DND-41 (cell line): ENCODE measurements around the gene CLDN7.

ENCODE experiments used
- ATAC-seq: fragments of 200-7000 bp; cut with Tn5 transposase; 3 replicates; pipeline ENCODE4 v1.9.1; 2021; ENCODE audit warnings: low read depth; ENCODE audit not compliant: insufficient read depth
- DNase-seq: peaks from one replicate; pipeline ENCODE4 v3.0.0-alpha.2; 2020
- H2AFZ ChIP-seq: 2 replicates; pipeline ENCODE4 v1.6.0; 2012; ENCODE audit warnings: low read depth, low read length
- H3K27ac ChIP-seq: 2 replicates; pipeline ENCODE4 v1.5.1; 2012; ENCODE audit warnings: low read length, inconsistent platforms
- H3K27me3 ChIP-seq: fragments of 200-600 bp; sonication (generic); 2 replicates; pipeline ENCODE4 v1.6.0; 2012; ENCODE audit warnings: low read length, mild to moderate bottlenecking, inconsistent platforms; ENCODE audit not compliant: insufficient read depth, poor library complexity
- H3K36me3 ChIP-seq: 2 replicates; pipeline ENCODE4 v1.5.1; 2012; ENCODE audit warnings: low read length, inconsistent platforms; ENCODE audit not compliant: insufficient read depth
- H3K4me1 ChIP-seq: 2 replicates; pipeline ENCODE4 v1.5.1; 2012; ENCODE audit warnings: mild to moderate bottlenecking, low read length; ENCODE audit not compliant: insufficient read depth
- H3K4me2 ChIP-seq: 2 replicates; pipeline ENCODE4 v1.6.0; 2012; ENCODE audit warnings: mild to moderate bottlenecking, moderate library complexity, low read length, inconsistent platforms; ENCODE audit not compliant: insufficient read depth
- H3K4me3 ChIP-seq, 2 experiments: fragments of 200-600 bp in 1 of 2; shearing (Covaris generic) in 1 of 2; 2 replicates each; pipeline ENCODE4 v1.5.1; 2012 to 2016; ENCODE audit warnings: inconsistent platforms in 2 of 2, low read length in 2 of 2, mild to moderate bottlenecking in 2 of 2, low read depth in 1 of 2, moderate library complexity in 1 of 2
- H3K79me2 ChIP-seq: 2 replicates; pipeline ENCODE4 v1.6.0; 2012; ENCODE audit warnings: low read length, inconsistent platforms; ENCODE audit not compliant: insufficient read depth
- H3K9ac ChIP-seq: 2 replicates; pipeline ENCODE4 v1.6.0; 2012; ENCODE audit warnings: low read depth, mild to moderate bottlenecking, inconsistent platforms, low read length, moderate library complexity
- H3K9me3 ChIP-seq: 2 replicates; pipeline ENCODE4 v1.5.1; 2012; ENCODE audit warnings: low read length, moderate library complexity, mild to moderate bottlenecking, inconsistent platforms; ENCODE audit not compliant: insufficient read depth, severe bottlenecking
- H4K20me1 ChIP-seq: 2 replicates; pipeline ENCODE4 v1.6.0; 2012; ENCODE audit warnings: low read length; ENCODE audit not compliant: insufficient read depth
- EZH2 ChIP-seq: IDR thresholded peaks from 3 replicates; pipeline ENCODE4 v1.6.1; 2012; ENCODE audit warnings: borderline replicate concordance, low read depth, mild to moderate bottlenecking, moderate library complexity, low read length, inconsistent platforms; ENCODE audit not compliant: severe bottlenecking
- TF ChIP-seq, protein P1 (sequence below): IDR thresholded peaks from 2 replicates; pipeline ENCODE4 v1.5.1; 2012; ENCODE audit warnings: borderline replicate concordance, low read length, moderate library complexity, mild to moderate bottlenecking; ENCODE audit not compliant: poor library complexity, severe bottlenecking; ENCODE audit errors: extremely low read depth

Gene CLDN7

DNA sequence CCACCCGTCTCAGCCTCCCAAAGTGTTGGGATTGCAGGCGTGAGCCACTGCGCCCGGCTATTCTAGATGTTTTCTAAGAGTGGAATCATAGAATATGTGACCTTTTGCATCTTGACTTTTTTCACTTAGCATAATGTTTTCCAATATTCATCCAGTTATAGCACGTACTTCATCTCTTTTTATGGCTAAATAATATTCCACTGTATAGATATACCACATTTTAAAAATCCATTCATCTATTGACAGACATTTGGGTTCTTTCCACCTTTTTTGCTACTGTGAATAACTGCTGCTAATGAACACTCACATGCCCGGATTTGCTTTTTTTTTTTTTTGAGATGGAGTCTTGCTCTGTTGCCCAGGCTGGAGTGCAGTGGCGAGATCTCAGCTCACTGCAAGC lies 41.9 kb upstream of the CLDN7 start:
- peaks cover 17% of the 10 kb centered on the region for H3K79me2 ChIP-seq
- H3K9ac ChIP-seq, result no peak overlapping the region
- ATAC-seq, result no peak
- no peak overlapping the region for H3K4me3 ChIP-seq
- no peak overlapping the region for H3K27ac ChIP-seq
- no peak for TF ChIP-seq EZH2
- TF ChIP-seq, protein P1, sequence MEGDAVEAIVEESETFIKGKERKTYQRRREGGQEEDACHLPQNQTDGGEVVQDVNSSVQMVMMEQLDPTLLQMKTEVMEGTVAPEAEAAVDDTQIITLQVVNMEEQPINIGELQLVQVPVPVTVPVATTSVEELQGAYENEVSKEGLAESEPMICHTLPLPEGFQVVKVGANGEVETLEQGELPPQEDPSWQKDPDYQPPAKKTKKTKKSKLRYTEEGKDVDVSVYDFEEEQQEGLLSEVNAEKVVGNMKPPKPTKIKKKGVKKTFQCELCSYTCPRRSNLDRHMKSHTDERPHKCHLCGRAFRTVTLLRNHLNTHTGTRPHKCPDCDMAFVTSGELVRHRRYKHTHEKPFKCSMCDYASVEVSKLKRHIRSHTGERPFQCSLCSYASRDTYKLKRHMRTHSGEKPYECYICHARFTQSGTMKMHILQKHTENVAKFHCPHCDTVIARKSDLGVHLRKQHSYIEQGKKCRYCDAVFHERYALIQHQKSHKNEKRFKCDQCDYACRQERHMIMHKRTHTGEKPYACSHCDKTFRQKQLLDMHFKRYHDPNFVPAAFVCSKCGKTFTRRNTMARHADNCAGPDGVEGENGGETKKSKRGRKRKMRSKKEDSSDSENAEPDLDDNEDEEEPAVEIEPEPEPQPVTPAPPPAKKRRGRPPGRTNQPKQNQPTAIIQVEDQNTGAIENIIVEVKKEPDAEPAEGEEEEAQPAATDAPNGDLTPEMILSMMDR, result no peak
- no peaks in the 10 kb centered on the region for H3K27me3 ChIP-seq
- peaks cover 7% of the 10 kb centered on the region for H3K36me3 ChIP-seq
- peaks cover 12% of the 10 kb centered on the region for H4K20me1 ChIP-seq
- H3K4me1 ChIP-seq, result peaks cover 24% of the 10 kb centered on the region
- H3K9me3 ChIP-seq, result no peaks in the 10 kb centered on the region
- no peak for DNase-seq
- no peak overlapping the region for H3K4me2 ChIP-seq
- H2AFZ ChIP-seq, result no peak overlapping the region

DNA sequence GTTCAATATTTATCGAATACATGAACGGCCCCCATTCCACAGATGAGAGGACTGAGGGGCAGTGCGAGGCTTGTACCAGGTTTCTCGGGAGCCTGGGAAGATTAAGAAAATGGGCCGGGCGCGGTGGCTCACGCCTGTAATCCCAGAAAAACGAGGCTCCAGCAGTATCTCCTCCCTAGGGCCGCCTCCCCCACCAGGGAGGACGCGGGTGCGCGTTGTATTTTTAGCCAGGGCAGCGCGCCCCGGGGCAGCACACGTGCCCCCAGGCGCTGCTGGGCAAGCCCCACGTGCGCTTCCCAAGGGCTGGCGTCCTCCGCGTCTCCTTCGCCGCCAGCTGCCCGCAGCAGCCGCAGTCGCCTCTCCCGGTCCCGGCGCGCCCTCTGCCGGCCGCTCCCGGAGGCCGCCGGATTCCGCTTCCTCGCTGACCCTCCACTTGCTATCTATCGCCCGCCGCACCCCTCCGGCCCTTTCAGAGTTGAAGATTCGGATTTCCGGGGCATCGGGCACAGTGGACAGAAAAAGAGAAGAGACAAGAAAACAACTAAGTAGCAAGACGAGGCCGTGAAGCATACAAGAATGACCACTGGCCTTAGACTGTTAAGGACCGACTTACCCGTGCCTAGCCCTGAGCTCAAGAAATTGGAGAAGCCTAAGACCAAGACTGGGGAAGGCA lies 34.0 kb upstream of the CLDN7 start:
- Histone ChIP-seq H3K79me2 (no peaks in the 10 kb centered on the region), H3K27me3 (peaks cover 36% of the 10 kb centered on the region), H3K9ac (peak overlapping the region; percentile 37), H3K27ac (no peak overlapping the region), H4K20me1 (0 out of 2 replicates have a peak, but pooled peaks cover 4% of the 10 kb centered on the region), H2AFZ (peak overlapping the region; percentile 70), H3K9me3 (no peaks in the 10 kb centered on the region), H3K4me1 (peaks cover 16% of the 10 kb centered on the region), H3K36me3 (no peaks in the 10 kb centered on the region), H3K4me3 (peak overlapping the region in 1 of 2 experiments; percentile 43; a peak in 2 of 4 replicates), H3K4me2 (peak overlapping the region; percentile 68)
- peak; percentile 80 for ATAC-seq
- TF ChIP-seq, protein P1, result peak; percentile 94
- TF ChIP-seq EZH2, result no peak
- DNase-seq, result peak; percentile 70

DNA sequence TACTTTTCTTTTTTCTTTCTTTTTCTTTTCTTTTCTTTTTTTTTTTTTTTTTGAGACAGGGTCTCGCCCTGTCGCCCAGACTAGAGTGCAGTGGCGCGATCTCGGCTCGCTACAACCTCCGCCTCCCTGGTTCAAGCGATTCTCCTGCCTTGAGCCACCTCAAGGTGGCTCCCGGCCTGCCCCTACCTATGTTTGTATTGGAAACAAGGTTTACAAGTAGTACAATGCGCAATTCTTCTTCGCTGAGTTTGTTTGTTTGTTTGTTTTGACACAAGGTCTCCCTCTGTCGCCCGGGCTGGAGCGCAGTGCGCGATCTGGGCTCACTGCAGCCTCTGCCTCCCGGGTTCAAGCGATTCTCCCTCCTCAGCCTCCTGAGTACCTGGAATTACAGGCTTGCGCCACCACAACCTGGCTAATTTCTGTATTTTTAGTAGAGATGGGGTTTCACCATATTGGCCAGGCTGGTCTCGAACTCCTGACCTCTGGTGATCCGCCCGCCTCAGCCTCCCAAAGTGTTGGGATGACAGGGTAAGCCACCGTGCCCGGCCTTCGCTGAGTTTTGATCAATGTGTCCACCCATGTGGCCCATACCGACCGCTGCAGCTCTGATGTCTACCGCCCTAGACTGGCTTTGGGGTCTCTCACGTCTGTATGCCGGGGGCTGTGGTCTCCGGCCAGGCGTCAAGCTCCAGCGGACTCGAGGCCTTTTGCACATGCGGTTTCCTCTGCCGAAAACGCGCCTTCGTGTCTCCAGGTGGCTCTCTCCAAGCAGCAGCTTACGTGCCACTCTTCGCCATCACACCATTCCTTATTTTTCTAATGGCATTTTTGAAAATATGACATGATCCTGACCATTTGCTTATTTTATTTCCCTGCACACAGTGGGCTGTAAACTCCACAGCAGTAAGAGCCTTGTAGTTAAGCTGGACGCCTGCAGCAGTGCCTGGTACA lies 33.2 kb upstream of the CLDN7 start:
- Histone ChIP-seq H4K20me1 (0 out of 2 replicates have a peak, but pooled peaks cover 4% of the 10 kb centered on the region), H3K9me3 (no peaks in the 10 kb centered on the region), H2AFZ (peak overlapping the region; percentile 70), H3K4me1 (peaks cover 16% of the 10 kb centered on the region), H3K27ac (no peak overlapping the region), H3K4me3 (peak overlapping the region in 1 of 2 experiments; percentile 43; a peak in 1 of 4 replicates), H3K9ac (peak overlapping the region; percentile 37), H3K4me2 (peak overlapping the region; percentile 68), H3K79me2 (no peaks in the 10 kb centered on the region), H3K27me3 (peaks cover 36% of the 10 kb centered on the region), H3K36me3 (no peaks in the 10 kb centered on the region)
- DNase-seq (no peak), ATAC-seq (peak; percentile 13; the same call in 1 of the 3 replicates)
- TF ChIP-seq, protein P1, result no peak
- peak; percentile 32 for TF ChIP-seq EZH2
